Activated CD4-positive, alpha-beta T cell treated with anti-CD3 and anti-CD28 coated beads, Interleukin-2, amount 10 ng/mL, durations not matched to agents 7 days and 5 days (primary cell): ENCODE results near the gene NAXE. TPM values are rescaled to one million over a fixed set of nuclear protein-coding genes. Genes with fewer than 3 reads are reported as not detected.
"Not testable (repeated sequence)": the region's sequence is repeated elsewhere in the genome, so short reads cannot be mapped to it uniquely, and the experiment has no call there.

Source experiments
- CTCF ChIA-PET: fragments of 350-600 bp; sonication (Branson Sonifier 250); formaldehyde crosslinking; loops from one replicate; lab custom pipeline; 2021; ENCODE audit warnings: antibody characterized with exemption; lab: Charles Lee
- POLR2A ChIA-PET: fragments of 350-600 bp; sonication (Branson Sonifier 250); formaldehyde crosslinking; loops from one replicate; lab custom pipeline; 2021; ENCODE audit warnings: antibody characterized with exemption; lab: Charles Lee
- DNase-seq: peaks from one replicate; pipeline ENCODE4 v3.0.0-alpha.2; 2020
- H3K27ac Mint-ChIP-seq: one replicate; pipeline ENCODE4 v1.8.0; 2021; ENCODE audit warnings: mild to moderate bottlenecking, moderate library complexity, mixed read lengths
- H3K27me3 Mint-ChIP-seq: one replicate; pipeline ENCODE4 v1.8.0; 2021; ENCODE audit warnings: mixed read lengths
- H3K36me3 Mint-ChIP-seq: one replicate; pipeline ENCODE4 v1.8.0; 2021; ENCODE audit warnings: low read depth, mixed read lengths
- H3K4me1 Mint-ChIP-seq: one replicate; pipeline ENCODE4 v1.8.0; 2021; ENCODE audit warnings: mixed read lengths
- H3K4me3 Mint-ChIP-seq: one replicate; pipeline ENCODE4 v1.8.0; 2021; ENCODE audit warnings: mild to moderate bottlenecking, moderate library complexity, mixed read lengths
- H3K9me3 Mint-ChIP-seq: one replicate; pipeline ENCODE4 v1.8.0; 2021; ENCODE audit warnings: mixed read lengths
- total RNA-seq, 2 experiments: library from RNA; stranded (reverse); gene quantifications; one replicate each; pipeline ENCODE4 v1.2.3, GENCODE V29; 2021

The NAXE gene
- total RNA-seq, 2 experiments from 2014 or later: 52.9 to 54.2 TPM

DNA sequence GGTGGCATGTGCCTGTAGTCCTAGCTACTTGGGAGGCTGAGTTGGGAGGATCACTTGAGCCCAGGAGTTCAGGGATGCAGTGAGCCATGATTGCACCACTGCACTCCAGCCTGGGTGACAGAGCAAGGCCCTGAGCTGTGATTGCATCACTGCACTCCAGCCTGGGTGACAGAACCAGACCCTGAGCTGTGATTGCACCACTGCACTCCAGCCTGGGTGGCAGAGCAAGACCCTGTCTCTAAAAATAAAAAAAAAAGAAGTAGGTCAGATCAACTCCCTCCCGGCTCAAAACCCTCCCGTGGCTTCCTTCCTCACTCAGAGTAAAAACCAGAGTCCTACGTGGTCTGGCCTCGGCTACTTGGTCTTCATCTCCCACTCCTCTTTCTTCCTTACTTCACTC is 38.6 kb upstream of the NAXE start:
- CTCF ChIA-PET: interaction anchor here (1.2 to 1.7 kb wide), 2 partner anchors 12 to 62 kb away, joined by 4 read pairs; no protein-coding TSS in a partner anchor
- H3K27ac Mint-ChIP-seq, POLR2A ChIA-PET, H3K27me3 Mint-ChIP-seq, H3K9me3 Mint-ChIP-seq, DNase-seq, H3K4me3 Mint-ChIP-seq, H3K4me1 Mint-ChIP-seq: not testable (repeated sequence)
- peaks cover 16% of the 10 kb centered on the region for H3K36me3 Mint-ChIP-seq

DNA sequence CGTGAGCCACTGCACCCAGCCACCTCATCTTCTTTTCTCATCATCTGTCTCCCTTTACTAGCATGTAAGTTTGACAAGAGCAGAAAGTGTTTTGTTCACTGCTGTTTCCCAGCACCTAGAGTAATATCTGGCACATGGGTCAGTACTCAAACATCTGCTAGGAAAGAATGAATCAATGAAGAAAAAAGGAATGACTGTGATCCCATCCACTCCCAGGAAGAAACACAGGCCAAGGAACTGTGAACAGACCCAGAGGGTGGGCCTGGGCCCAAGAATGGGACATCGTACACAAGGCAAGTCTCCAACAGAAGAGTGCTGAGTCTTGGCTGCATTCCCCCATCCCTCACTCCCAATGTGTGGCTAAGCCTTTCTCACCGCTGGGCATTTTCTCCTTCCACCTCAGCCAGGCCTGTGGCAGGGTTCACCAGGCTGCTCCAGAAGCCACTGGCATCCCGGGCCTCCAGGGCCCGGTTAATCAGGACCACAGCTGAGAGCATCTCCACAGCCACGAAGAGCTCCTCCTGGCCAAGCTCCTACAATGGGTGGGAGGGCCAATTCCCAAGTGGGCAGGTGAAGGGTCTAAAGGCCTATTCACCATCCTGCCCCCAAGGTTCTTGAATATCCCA is 37.6 kb upstream of the NAXE start:
- no peak for DNase-seq
- no peak overlapping the region for H3K27ac Mint-ChIP-seq
- ChIA-PET POLR2A (no interaction called here), CTCF (interaction anchor here (1.5 to 2.0 kb wide), 3 partner anchors 17 to 108 kb away, joined by 4 to 8 read pairs (median 5); partner anchors contain the start of genes IQGAP3 and MEF2D)
- H3K4me1 Mint-ChIP-seq: peaks cover 2% of the 10 kb centered on the region
- no peaks in the 10 kb centered on the region for H3K9me3 Mint-ChIP-seq
- H3K27me3 Mint-ChIP-seq: no peaks in the 10 kb centered on the region
- H3K4me3 Mint-ChIP-seq: no peak overlapping the region
- H3K36me3 Mint-ChIP-seq: peaks cover 14% of the 10 kb centered on the region

DNA sequence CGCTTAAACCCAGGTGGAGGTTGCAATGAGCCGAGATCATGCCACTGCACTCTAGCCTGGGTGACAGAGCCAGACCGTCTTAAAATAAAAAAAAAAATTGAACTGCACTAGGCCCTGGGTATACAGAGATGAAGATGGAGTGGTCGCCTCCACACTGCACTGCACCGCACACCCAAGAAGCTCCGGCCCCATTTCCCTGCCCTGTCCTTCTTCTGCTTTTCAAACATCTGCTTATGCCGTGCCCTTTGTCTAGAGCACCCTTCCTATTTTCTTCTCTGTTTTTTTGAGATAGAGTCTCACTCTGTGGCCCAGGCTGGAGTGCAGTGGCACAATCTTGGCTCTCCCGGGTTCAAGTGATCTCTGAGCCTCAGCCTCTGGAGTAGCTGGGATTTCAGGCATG is 36.6 kb upstream of the NAXE start:
- Mint-ChIP-seq H3K36me3 (peaks cover 18% of the 10 kb centered on the region), H3K4me1 (peaks cover 2% of the 10 kb centered on the region), H3K4me3 (no peak overlapping the region), H3K27me3 (no peaks in the 10 kb centered on the region), H3K9me3 (no peaks in the 10 kb centered on the region), H3K27ac (no peak overlapping the region)
- POLR2A ChIA-PET: no interaction called here
- DNase-seq: no peak
- CTCF ChIA-PET: interaction anchor here (1.5 to 2.0 kb wide), 3 partner anchors 16 to 109 kb away, joined by 4 to 8 read pairs (median 5); partner anchors contain the start of genes IQGAP3 and MEF2D

DNA sequence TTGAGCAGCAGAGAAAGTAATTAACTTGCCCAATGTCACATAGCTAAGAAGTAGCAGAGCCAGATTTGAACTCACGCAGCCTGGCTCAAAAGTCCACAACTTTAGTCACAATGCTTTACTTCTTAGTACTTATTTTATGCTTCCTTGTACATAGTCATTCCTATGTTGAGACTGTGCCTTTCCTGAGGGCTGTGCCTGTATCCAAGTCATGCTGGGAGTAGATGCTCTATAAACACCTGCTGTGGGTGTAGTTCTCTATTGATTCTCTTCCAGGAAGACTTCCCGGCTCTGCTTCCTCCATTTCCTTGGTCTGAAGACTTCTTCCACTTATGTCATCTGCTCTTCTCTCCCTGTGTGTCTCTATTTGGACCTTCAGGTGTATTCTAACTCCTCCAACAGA is 35.9 kb upstream of the NAXE start:
- Mint-ChIP-seq H3K36me3 (peaks cover 18% of the 10 kb centered on the region), H3K4me1 (peaks cover 2% of the 10 kb centered on the region), H3K9me3 (no peaks in the 10 kb centered on the region), H3K27me3 (no peaks in the 10 kb centered on the region), H3K4me3 (no peak overlapping the region), H3K27ac (no peak overlapping the region)
- POLR2A ChIA-PET: no interaction called here
- CTCF ChIA-PET: interaction anchor here (1.0 to 2.0 kb wide), 5 partner anchors 16 to 110 kb away, joined by 3 to 8 read pairs (median 4); partner anchors contain the start of genes IQGAP3, MEF2D and TTC24
- DNase-seq: no peak

DNA sequence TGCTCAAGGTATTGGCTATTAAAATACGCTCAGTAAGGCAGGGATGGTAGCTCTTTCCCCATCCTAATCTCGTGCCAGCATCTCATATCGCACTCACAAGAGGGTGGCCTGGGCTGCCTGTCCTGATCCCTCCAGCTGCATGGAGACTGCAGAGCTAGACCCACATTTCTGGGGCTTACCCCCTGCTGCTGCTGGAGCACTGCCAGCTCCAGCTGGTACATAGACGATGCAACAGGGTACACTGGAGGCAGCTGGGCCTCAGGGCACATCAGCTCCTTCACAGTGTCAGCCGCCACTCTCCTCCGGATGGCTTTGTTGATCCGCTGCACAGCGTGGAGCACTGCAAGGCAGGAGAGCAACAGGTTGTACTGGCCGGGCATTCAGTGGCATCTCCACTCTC is 35.2 kb upstream of the NAXE start:
- peaks cover 18% of the 10 kb centered on the region for H3K36me3 Mint-ChIP-seq
- CTCF ChIA-PET: interaction anchor here (0.6 to 1.1 kb wide), 3 partner anchors 20 to 76 kb away, joined by 3 read pairs; partner anchors contain the start of gene TTC24
- DNase-seq: no peak
- POLR2A ChIA-PET: no interaction called here
- H3K27ac Mint-ChIP-seq: no peak overlapping the region
- peaks cover 2% of the 10 kb centered on the region for H3K4me1 Mint-ChIP-seq
- H3K4me3 Mint-ChIP-seq: no peak overlapping the region
- H3K27me3 Mint-ChIP-seq: no peaks in the 10 kb centered on the region
- no peaks in the 10 kb centered on the region for H3K9me3 Mint-ChIP-seq

DNA sequence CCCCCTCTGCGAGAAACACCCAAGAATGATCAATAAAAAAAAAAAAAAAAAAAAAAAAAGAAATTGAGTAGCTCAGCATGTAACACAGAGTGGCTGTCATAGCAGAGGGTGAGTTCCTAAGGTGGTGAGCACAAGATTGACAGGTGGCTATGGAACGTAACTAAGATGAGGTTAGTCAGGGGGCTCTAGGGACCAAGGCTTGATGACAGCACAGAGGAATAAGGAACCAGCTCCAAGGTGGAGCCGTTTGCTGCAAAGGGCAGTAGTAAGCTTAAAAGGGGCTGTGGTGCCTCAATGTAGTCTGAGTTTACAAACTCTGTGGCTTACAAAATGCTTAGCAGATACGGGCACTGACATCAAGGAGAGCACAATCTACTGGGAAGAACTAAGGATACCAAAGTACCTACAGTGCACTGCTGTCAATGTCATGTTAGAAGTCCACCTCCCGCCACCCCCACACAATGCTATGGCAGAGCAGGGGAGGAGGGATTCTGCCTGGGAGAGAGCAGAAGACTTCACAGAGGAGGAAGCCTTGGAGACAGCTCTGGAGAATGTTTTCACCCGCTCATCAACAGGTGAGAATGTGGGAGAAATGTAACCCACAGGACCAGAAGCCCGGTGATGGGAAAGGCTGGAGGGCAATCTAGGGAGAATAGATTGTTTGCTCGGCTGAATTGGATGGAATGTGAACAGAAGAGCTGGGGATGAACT is 32.3 kb upstream of the NAXE start:
- Mint-ChIP-seq H3K27me3 (no peaks in the 10 kb centered on the region), H3K4me3 (no peak overlapping the region), H3K4me1 (no peaks in the 10 kb centered on the region), H3K9me3 (no peaks in the 10 kb centered on the region), H3K27ac (no peak overlapping the region), H3K36me3 (peaks cover 18% of the 10 kb centered on the region)
- no peak for DNase-seq
- CTCF ChIA-PET: interaction anchor here (0.5 to 1.0 kb wide), 2 partner anchors 8 to 184 kb away, joined by 3 to 4 read pairs; no protein-coding TSS in a partner anchor
- POLR2A ChIA-PET: no interaction called here

DNA sequence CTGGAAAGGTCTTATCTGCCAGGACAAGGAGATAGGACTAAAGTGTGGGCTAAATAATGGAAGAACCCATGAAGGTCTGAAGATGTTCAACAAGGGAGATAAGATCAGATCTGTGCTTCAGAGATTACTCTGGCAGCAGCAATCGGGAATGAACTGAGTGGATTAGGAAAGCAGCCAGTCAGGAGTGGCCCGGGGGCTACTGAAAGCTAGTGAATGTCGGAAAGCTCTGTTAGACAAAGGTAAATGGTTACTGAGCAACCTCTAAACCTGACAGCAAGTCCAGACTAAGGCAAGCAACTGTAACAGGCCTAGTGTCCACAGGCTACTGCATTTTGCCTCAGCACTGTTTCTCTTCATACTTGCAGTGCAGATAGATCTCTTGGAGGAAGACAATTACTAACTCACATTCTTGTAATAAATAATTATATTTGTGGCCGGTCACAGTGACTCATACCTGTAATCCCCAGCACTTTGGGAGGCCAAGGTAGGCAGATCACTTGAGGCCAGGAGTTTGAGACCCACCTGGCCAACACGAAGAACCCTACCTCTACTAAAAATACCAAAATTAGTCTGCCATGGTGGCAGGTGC is 31.7 kb upstream of the NAXE start:
- Mint-ChIP-seq H3K27ac (no peak overlapping the region), H3K9me3 (no peaks in the 10 kb centered on the region), H3K27me3 (no peaks in the 10 kb centered on the region), H3K4me3 (no peak overlapping the region), H3K36me3 (peaks cover 21% of the 10 kb centered on the region), H3K4me1 (no peaks in the 10 kb centered on the region)
- DNase-seq: no peak
- ChIA-PET CTCF (interaction anchor here (0.5 to 1.0 kb wide), 2 partner anchors 8 to 184 kb away, joined by 3 to 4 read pairs; no protein-coding TSS in a partner anchor), POLR2A (no interaction called here)

DNA sequence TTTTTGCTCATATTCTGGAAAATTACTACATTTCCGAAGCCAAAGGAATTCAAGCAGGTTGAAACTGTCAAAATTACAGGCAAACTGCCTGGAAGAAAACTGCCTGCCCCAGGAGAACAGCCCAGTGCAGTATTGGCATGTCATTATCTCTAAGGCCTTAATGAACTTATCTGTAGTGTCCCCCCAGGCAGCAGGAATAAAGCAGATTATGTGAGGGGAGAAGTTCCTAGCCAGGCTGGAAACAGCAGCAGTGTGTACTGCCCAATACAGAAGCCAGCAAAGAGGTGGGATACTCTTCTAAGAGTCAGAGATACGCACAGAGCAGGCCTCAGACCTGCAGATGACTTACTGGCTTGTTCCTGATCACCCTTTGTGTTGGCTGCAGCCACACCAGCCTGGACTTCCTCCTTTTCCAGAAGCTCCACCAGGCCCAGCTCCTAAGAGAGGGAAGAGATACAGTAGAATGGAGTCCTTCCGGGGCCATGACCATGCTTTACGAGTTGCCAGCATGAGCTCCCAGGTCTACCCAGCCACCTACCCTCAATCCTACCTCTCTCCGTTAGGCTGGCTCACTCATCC is 30.9 kb upstream of the NAXE start:
- ChIA-PET POLR2A (no interaction called here), CTCF (interaction anchor here (1.4 kb wide), 1 partner anchor 12 kb away, joined by 4 read pairs; no protein-coding TSS in a partner anchor)
- H3K9me3 Mint-ChIP-seq: no peaks in the 10 kb centered on the region

DNA sequence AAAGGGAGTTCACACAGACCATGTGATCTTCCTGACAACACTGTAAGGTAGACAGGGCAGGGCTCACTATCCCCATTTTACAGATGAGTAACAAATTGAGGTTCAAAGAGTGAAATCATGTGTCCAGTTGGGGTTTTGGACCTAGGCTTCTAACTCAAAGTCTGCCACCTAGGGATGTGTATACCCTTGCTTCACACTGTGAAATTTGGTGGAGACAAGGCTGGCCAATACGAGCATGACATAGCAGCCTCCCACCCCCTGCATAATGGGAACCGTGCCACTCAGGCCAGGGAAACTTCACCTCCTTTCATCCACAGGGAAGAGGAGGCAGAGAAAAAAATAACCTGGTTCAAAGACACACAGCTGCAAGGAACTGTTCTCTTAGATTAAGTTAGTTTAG is 26.1 kb upstream of the NAXE start:
- ChIA-PET CTCF (interaction anchor here (0.9 to 1.7 kb wide), 3 partner anchors 14 to 84 kb away, joined by 4 read pairs; no protein-coding TSS in a partner anchor), POLR2A (no interaction called here)
- no peaks in the 10 kb centered on the region for H3K27me3 Mint-ChIP-seq
- H3K27ac Mint-ChIP-seq: no peak overlapping the region
- DNase-seq: no peak
- peaks cover 30% of the 10 kb centered on the region for H3K36me3 Mint-ChIP-seq
- no peaks in the 10 kb centered on the region for H3K4me1 Mint-ChIP-seq
- no peaks in the 10 kb centered on the region for H3K9me3 Mint-ChIP-seq
- H3K4me3 Mint-ChIP-seq: no peak overlapping the region

More for the DNA sequence above, 30.9 kb upstream of the NAXE start:
- H3K4me1 Mint-ChIP-seq: no peaks in the 10 kb centered on the region
- H3K27ac Mint-ChIP-seq: no peak overlapping the region
- peaks cover 20% of the 10 kb centered on the region for H3K36me3 Mint-ChIP-seq
- DNase-seq: no peak
- H3K4me3 Mint-ChIP-seq: no peak overlapping the region
- no peaks in the 10 kb centered on the region for H3K27me3 Mint-ChIP-seq

DNA sequence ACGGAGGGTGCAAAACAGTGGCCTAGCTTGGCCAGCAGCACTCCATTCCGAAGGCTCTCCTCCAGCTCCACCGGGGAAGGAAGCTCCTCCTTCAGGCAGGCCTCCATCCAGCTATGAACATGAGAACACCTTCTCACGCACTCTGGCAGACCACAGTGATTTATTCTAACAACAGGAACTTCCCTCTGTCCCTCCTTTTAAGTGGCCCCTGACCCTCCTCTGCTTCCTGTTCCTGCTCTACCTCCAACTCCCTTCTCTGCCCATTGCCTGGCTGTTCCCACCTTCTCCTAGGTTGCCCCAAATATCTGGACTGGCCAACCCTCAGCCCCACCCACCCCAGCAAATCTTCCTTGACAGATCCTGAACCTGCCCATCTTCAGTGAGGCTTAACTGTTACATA is 25.1 kb upstream of the NAXE start:
- ChIA-PET CTCF (interaction anchor here (1.7 kb wide), 1 partner anchor 38 kb away, joined by 4 read pairs; no protein-coding TSS in a partner anchor), POLR2A (no interaction called here)
- no peak for DNase-seq
- no peak overlapping the region for H3K27ac Mint-ChIP-seq
- peaks cover 30% of the 10 kb centered on the region for H3K36me3 Mint-ChIP-seq
- no peaks in the 10 kb centered on the region for H3K27me3 Mint-ChIP-seq
- H3K9me3 Mint-ChIP-seq: no peaks in the 10 kb centered on the region
- H3K4me1 Mint-ChIP-seq: peaks cover 8% of the 10 kb centered on the region
- H3K4me3 Mint-ChIP-seq: no peak overlapping the region

DNA sequence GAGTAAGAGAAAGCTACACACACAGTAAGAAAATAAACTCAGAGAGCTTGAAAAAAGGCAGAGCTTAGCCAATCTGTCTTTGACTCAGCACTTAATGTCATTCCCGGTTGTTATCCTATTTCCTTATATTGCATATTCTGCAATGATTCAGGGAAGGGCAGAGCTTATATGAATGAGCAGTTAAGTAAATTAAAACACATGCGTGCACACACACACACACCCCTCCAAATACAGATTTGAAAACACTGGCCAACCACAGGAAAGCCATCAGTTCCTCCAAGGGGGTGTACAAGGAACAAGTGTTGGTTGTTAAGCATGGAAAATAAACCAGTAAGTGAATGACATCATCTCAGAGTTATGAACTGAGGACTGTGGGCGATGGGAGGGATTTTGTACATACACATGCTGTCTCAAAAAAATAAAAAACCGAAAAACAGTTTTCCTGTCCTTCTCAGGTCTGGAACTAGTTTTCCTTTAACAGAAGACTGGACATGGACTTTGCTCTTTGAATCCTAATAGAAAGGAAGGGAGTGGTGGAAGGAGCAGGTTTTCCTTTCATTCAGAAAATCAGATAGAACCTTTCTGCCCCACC is 20.2 kb upstream of the NAXE start:
- H3K4me1 Mint-ChIP-seq: peaks cover 25% of the 10 kb centered on the region
- H3K27ac Mint-ChIP-seq: no peak overlapping the region
- H3K36me3 Mint-ChIP-seq: peaks cover 18% of the 10 kb centered on the region
- peaks cover 15% of the 10 kb centered on the region for H3K27me3 Mint-ChIP-seq
- no peaks in the 10 kb centered on the region for H3K9me3 Mint-ChIP-seq
- H3K4me3 Mint-ChIP-seq: peak overlapping the region; percentile 94
- ChIA-PET POLR2A (interaction anchor here (1.0 kb wide), 1 partner anchor 10 kb away, joined by 4 read pairs; no protein-coding TSS in a partner anchor), CTCF (interaction anchor here (0.7 to 3.1 kb wide), 6 partner anchors 8 to 185 kb away, joined by 3 to 8 read pairs (median 4); partner anchors contain the start of genes NAXE and TTC24)
- no peak for DNase-seq
